IPS-18c (cell line): ENCODE results near the gene MARCHF6.
A peak's percentile ranks its signal among the peaks of the same experiment; 100 is the strongest.
"Not testable (repeated sequence)": the region's sequence is repeated elsewhere in the genome, so short reads cannot be mapped to it uniquely, and the experiment has no call there.

Source experiments
- H3K4me3 ChIP-seq: 2 replicates; pipeline ENCODE4 v1.7.0; 2013; ENCODE audit warnings: low read depth, mild to moderate bottlenecking, low read length, moderate library complexity; ENCODE audit not compliant: insufficient read depth
- H3K9me3 ChIP-seq: one replicate; pipeline ENCODE4 v1.6.1; 2013; ENCODE audit warnings: mild to moderate bottlenecking, low read length, moderate library complexity; ENCODE audit not compliant: control insufficient read depth, insufficient read depth

MARCHF6 gene

DNA sequence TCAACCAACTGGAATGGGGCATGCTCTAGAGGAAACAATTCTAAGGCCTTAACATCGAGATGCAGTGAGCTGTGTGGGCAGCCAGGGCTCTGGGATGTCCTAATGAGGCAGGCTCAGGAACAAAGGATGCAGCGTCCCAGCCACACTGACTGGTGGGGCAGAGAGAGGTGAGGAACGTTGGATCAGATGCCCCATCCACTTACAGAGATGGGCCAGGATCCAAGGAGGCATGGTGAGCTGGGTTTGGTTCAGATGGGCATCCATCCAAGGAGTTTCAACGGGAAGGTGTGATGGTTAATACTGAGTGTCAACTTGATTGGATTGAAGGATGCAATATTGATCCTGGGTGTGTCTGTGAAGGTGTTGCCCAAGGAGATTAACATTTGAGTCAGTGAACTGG lies 15.5 kb upstream of the MARCHF6 start:
- Histone ChIP-seq H3K9me3 (no peaks in the 10 kb centered on the region), H3K4me3 (no peak overlapping the region)

GRCh38 chr5:10338686-10339057 lies 14.8 kb upstream of the MARCHF6 start:
- H3K4me3 ChIP-seq = no peak overlapping the region
- H3K9me3 ChIP-seq = no peaks in the 10 kb centered on the region

DNA sequence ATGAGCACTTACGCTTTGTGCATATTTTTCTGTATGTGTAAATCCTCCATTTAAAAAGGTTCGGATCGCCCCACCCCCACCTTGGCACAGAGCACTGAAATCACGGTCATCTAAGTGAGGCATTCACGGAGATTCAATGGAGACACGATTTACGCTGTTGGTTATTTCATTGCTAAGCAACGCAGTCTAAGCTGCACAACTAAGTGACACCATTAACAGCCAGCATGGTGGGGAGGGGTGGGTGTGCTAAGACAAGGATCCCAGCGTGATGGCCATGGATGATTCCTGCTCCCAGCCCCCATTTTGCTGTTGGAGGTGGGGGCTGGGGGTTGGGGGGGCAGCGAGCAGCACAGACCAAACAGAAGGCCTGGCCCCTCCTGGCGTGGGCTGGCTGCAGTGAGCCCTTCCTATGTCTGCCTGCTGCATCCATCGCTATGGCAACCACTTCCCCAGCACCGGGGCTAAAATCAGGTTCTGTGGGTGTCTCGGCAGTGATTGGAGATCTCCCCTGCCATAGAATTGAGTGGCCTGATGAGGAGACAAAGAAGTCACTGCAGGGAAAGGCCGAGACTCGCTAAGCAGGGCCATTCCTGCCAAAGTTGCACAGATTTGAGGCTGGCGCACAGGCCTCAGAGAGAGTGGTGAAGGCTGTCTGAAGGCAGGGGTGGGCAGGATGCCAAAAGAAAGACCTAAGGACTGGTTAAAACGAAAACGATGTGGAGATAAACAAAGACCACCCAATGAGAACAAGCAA lies 14.3 kb upstream of the MARCHF6 start:
- H3K4me3 ChIP-seq = no peak overlapping the region
- H3K9me3 ChIP-seq = no peaks in the 10 kb centered on the region

DNA sequence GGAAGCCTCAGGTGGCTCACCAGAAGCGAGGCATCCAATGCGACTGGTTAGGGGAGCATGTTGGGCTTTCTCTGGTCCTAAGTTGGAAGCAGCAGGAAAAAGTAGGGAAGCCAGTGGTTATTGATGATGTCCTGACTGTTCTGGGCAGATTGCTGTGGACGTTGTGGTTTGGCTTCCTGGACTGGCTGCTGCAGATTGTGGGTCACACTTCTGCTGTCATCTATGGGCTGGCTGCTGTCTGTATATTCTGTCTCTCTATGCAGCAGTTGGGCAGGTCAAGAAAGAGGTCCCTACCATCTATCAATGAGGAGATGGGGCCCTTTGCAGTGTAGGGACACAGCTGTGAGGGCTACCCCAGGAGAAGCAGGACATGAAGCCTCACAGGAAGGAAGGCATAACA lies 13.5 kb upstream of the MARCHF6 start:
- no peaks in the 10 kb centered on the region for H3K9me3 ChIP-seq
- H3K4me3 ChIP-seq = no peak overlapping the region

- Histone ChIP-seq H3K9me3 (no peaks in the 10 kb centered on the region), H3K4me3 (no peak overlapping the region)
These were observed 10.0 kb upstream of the MARCHF6 start for GRCh38 chr5:10343486-10343885.

DNA sequence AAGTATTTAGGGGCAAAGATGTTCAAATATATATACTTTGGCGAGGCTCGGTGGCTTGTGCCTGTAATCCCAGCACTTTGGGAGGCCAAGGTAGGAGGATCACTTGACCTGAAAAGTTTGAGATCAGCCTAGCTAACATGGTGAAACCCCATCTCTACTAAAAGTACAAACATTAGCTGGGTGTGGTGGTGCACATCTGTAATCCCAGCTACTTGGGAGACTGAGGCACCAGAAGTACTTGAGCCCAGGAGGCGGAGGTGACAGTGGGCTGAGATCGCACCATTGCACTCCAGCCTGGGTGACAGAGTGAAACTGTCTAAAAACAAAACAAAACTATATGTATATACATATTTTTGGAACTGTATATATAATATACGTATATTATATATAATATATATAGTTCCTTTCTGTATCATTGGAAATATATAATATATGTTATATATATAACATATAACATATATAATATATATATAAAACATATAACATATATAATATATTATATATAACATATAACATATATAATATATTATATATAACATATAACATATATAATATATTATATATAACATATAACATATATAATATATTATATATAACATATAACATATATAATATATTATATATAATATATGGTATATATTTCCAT lies 8.9 kb upstream of the MARCHF6 start:
- not testable (repeated sequence) for H3K4me3 ChIP-seq, H3K9me3 ChIP-seq

GRCh38 chr5:10348258-10348657 lies 5.2 kb upstream of the MARCHF6 start:
- no peak overlapping the region for H3K4me3 ChIP-seq
- no peaks in the 10 kb centered on the region for H3K9me3 ChIP-seq

DNA sequence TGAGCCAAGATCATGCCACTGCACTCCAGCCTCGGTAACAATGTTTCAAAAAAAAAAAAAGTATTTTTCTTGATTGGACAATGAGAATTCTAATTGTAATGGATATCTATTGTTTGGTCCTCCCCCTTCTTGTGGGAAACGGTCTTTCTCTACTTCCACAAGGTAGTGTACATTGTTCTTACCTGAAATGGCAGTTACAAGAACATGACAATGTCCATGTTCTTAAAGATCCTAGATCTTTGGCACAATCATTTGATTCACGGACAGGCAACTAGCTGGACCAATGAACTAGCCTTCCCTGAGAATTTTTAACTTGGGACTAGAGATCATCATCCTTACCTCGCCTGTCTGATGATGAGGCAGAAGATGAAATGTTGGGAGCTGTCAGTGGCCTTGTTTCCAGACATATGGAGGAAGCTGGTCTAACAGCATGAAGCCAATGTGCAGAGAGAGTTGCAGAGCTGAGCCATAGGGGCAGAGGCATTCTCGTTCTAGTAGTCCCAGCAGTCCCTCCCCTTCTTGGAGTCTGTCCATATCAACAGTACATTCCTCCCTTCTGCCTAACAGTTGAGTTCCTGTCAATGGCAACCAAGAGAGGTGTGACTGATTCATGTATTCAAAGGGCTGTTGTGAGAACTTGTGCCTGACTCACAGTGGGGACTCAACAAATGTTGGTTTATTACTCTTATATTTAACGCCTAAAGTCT lies 2.1 kb upstream of the MARCHF6 start:
- Histone ChIP-seq H3K4me3 (no peak overlapping the region), H3K9me3 (no peaks in the 10 kb centered on the region)

GRCh38 chr5:10351919-10352318 lies 1.6 kb upstream of the MARCHF6 start:
- peak overlapping the region; percentile 87; the same call in 1 of the 2 replicates for H3K4me3 ChIP-seq
- H3K9me3 ChIP-seq = no peaks in the 10 kb centered on the region

- peak overlapping the region; percentile 87 for H3K4me3 ChIP-seq
These were observed 860 bp upstream of the MARCHF6 start for GRCh38 chr5:10352430-10353240.

GRCh38 chr5:10354048-10354872 lies 765 bp downstream of the MARCHF6 start:
- H3K9me3 ChIP-seq = no peaks in the 10 kb centered on the region
- H3K4me3 ChIP-seq = peak overlapping the region; percentile 87

More at GRCh38 chr5:10352430-10353240, 860 bp upstream of the MARCHF6 start:
- H3K9me3 ChIP-seq = no peaks in the 10 kb centered on the region

DNA sequence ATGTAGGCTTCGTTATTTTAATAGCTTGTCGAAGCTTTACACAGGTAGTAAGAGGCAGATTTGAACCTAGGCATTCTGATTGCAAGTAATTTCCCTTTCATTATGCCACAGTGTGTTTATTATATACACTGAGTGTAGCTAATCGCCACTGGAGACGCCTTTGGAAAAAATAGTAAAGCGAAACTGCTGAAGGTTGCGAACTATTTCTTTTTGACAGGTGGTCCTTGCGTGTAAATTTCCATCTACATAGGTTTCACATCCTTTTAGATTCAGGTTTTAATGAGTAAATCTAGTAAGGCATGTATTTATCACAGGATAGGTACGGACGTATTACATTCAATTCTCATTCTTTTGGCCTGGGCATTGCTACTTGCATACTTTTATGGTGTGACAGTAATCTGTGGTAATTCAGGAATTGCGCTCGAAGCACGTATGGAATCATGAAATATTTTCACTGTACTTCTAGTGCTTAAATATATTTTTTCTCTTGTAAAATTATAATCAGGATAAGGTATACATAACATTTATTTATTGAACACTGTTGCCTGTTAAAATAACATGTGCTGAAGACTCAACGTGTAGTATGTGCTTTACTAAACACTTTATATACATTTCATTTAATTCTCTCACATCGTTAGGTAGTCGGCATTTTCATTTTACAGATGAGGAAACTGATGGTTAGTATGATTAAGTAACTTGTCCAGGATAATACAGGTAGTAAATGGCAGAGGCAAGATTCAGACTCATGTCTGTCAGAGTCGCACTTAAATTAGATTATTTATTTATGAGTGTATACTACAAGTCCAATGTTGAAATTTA lies 1.8 kb downstream of the MARCHF6 start:
- no peaks in the 10 kb centered on the region for H3K9me3 ChIP-seq
- peak overlapping the region; percentile 87 for H3K4me3 ChIP-seq

DNA sequence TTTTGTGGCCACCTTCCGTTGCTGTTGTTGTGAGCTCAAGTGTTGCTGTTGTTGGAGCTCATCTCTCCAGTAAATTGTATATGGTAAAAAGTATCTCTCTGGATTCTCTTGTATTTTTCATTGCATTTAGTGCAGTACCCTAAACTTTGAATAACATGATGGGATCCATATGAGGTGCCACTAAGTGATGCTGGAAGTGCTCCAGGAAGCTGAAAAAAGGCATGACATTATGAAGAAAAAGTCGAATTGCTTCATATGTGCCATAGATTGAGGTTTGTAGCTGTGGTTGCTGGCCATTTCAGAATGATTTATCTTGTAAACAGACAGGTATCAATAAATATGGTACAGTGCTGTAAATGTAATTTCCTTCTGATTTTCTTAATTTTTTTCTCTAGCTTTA lies 5.5 kb downstream of the MARCHF6 start:
- Histone ChIP-seq H3K9me3 (no peaks in the 10 kb centered on the region), H3K4me3 (no peak overlapping the region)

DNA sequence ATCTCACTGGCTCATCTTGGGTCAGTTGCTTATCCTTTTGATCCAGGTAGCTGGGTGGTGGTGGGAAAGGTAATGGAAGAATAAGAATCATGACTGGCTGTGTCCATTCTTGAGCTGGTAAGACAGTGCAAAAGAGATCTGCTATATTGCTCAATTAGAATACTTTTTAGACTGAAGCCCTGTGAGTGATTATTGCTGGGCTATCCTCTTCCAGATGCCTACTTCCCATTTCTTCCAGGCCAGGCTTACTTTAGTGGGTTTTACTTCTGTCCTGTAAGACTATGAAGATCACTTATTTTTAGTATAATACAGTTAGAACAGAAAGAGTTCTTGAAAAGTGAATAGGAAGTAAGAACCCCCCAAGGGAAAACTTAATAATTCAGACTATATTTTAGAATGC lies 7.2 kb downstream of the MARCHF6 start:
- Histone ChIP-seq H3K9me3 (no peaks in the 10 kb centered on the region), H3K4me3 (no peak overlapping the region)

GRCh38 chr5:10363519-10364185 lies 10.2 kb downstream of the MARCHF6 start:
- Histone ChIP-seq H3K4me3 (no peak overlapping the region), H3K9me3 (no peaks in the 10 kb centered on the region)
